Stomach (tissue), 9 donors: ENCODE data around the gene NOL8. TPM values are rescaled to one million over a fixed set of nuclear protein-coding genes. Genes with fewer than 3 reads are reported as not detected.

ENCODE experiments used
- DNase-seq, 2 donors: peaks; one replicate each; pipeline versions ENCODE4 v3.0.0 to v3.0.0-alpha.2; 2013 to 2019
- H3K27ac ChIP-seq, 5 donors: fragments of 200-600 bp in 4 of 5; sonication (generic) in 4 of 5; one replicate each; pipeline ENCODE4 v1.5.1; 2013 to 2019; ENCODE audit warnings: mild to moderate bottlenecking in 1 of 5, moderate library complexity in 1 of 5
- H3K27me3 ChIP-seq, 3 donors: fragments of 200-600 bp; sonication (generic); one replicate each; pipeline ENCODE4 v1.5.1; 2017 to 2019; ENCODE audit warnings: mixed run types in 1 of 3
- H3K36me3 ChIP-seq, 4 donors: fragments of 200-600 bp; sonication (generic); 1 replicate in 3 of 4; 2 replicates in 1 of 4; pipeline ENCODE4 v1.5.1; 2016 to 2019
- H3K4me1 ChIP-seq, 4 donors: fragments of 200-600 bp; sonication (generic); one replicate each; pipeline ENCODE4 v1.5.1; 2016 to 2019
- H3K4me3 ChIP-seq, 4 donors: fragments of 200-600 bp; sonication (generic) in 3 of 4; one replicate each; pipeline ENCODE4 v1.5.1; 2016 to 2019; ENCODE audit warnings: mild to moderate bottlenecking in 1 of 4
- H3K9me3 ChIP-seq, 4 donors: fragments of 200-600 bp; sonication (generic); one replicate each; pipeline ENCODE4 v1.5.1; 2016 to 2019
- CTCF ChIP-seq, 7 experiments: fragments of 450-650 bp in 4 of 7; fragments of 200-600 bp in 3 of 7; sonication (generic) in 3 of 7; IDR thresholded peaks; one replicate each; pipeline ENCODE4 v1.5.1; 2016 to 2019; ENCODE audit warnings: antibody characterized with exemption in 7 of 7, control low read depth in 2 of 7, mild to moderate bottlenecking in 1 of 7
- EP300 ChIP-seq: sonication (generic); formaldehyde crosslinking; IDR thresholded peaks from one replicate; pipeline ENCODE4 v1.6.1; 2017; ENCODE audit warnings: antibody characterized with exemption
- POLR2A ChIP-seq, 4 donors: fragments of 450-650 bp; IDR thresholded peaks; one replicate each; pipeline ENCODE4 v1.6.1; 2016; ENCODE audit warnings: antibody characterized with exemption in 4 of 4, control low read depth in 2 of 4, mild to moderate bottlenecking in 1 of 4, moderate library complexity in 1 of 4
- POLR2AphosphoS5 ChIP-seq, 3 donors: sonication (generic); formaldehyde crosslinking; IDR thresholded peaks; one replicate each; pipeline ENCODE4 v1.6.1; 2016; ENCODE audit warnings: antibody characterized with exemption in 3 of 3
- WGBS, 5 donors: extraction: QIAGEN DNeasy Blood & Tissue Kit in 3 of 5; methylation state at CpG; one replicate each; pipeline versions ENCODE4 v1.1.5 to v1.1.7; 2013 to 2018; 5-methylcytosine and 5-hydroxymethylcytosine counted together
- intact Hi-C: fragments of 100-400 bp; cut with DNase I; formaldehyde crosslinking; loops from one replicate; pipeline ENCODE4 v1.15.1; 2023; ENCODE audit warnings: low total_unique reads
- polyA plus RNA-seq, 3 donors: library from polyadenylated mRNA; stranded (reverse); fragments of 200-250 nt; gene quantifications; one replicate each; pipeline ENCODE4 v1.2.3, GENCODE V29; 2013
- total RNA-seq, 5 donors: library from RNA; depleted of rRNA; stranded (reverse); fragments of >200 nt; gene quantifications; one replicate each; pipeline versions ENCODE4 v1.1.0 to v1.2.3, GENCODE V29; 2014 to 2016
- donor health status: healthy with polysubstance abuse.
- donor health status: Bipolar disorder and iron deficiency.
- donor health status: healthy.

Gene NOL8
- total and polyA plus RNA-seq, 8 donors = 11.9 to 75.4 (median 22.3) TPM

- no peak for TF ChIP-seq POLR2A (IDR thresholded peaks at IDR 0.05)
- TF ChIP-seq EP300 = no peak
- no peak for TF ChIP-seq CTCF (IDR thresholded peaks at IDR 0.05)
- no peak for TF ChIP-seq POLR2AphosphoS5 (IDR thresholded peaks at IDR 0.05)
- no peak for DNase-seq
These were observed 47.0 kb downstream of the NOL8 start for GRCh38 chr9:92278110-92278509.

GRCh38 chr9:92276331-92277032 is 48.7 kb downstream of the NOL8 start:
- no peak for TF ChIP-seq CTCF (IDR thresholded peaks at IDR 0.05)
- no peak for TF ChIP-seq POLR2A (IDR thresholded peaks at IDR 0.05)
- no peak for TF ChIP-seq POLR2AphosphoS5 (IDR thresholded peaks at IDR 0.05)
- TF ChIP-seq EP300 = no peak
- DNase-seq = no peak
- Histone ChIP-seq H3K4me1 (no peaks in the 10 kb centered on the region), H3K9me3 (no peaks in the 10 kb centered on the region), H3K36me3 (peaks cover 51 to 100% (median 100%) of the 10 kb centered on the region in 4 donors), H3K27me3 (no peaks in the 10 kb centered on the region), H3K27ac (no peak overlapping the region), H3K4me3 (no peak overlapping the region)
- WGBS, 5 donors = 66 to 73% (median 70%) methylated on average over 11 of the region's 11 CpGs
- intact Hi-C loops = no loop called here

More at GRCh38 chr9:92278110-92278509, 47.0 kb downstream of the NOL8 start:
- Histone ChIP-seq H3K27me3 (no peaks in the 10 kb centered on the region), H3K4me3 (no peak overlapping the region), H3K4me1 (no peaks in the 10 kb centered on the region), H3K36me3 (peaks cover 47 to 100% (median 100%) of the 10 kb centered on the region in 4 donors), H3K27ac (no peak overlapping the region), H3K9me3 (no peaks in the 10 kb centered on the region)
- intact Hi-C loops = no loop called here
- 81 to 89% (median 88%) methylated on average over 2 of the region's 2 CpGs for WGBS, 5 donors

GRCh38 chr9:92275541-92275940 is 49.6 kb downstream of the NOL8 start:
- H3K36me3 ChIP-seq = peaks cover 60 to 100% (median 100%) of the 10 kb centered on the region in 4 donors
- H3K4me3 ChIP-seq = no peak overlapping the region

GRCh38 chr9:92270511-92270910 is 54.6 kb downstream of the NOL8 start:
- intact Hi-C loops = no loop called here
- Histone ChIP-seq H3K27ac (no peak overlapping the region), H3K36me3 (peaks cover 76 to 100% (median 100%) of the 10 kb centered on the region in 4 donors), H3K9me3 (no peaks in the 10 kb centered on the region), H3K4me3 (no peak overlapping the region), H3K4me1 (no peaks in the 10 kb centered on the region), H3K27me3 (no peaks in the 10 kb centered on the region)
- TF ChIP-seq POLR2A (IDR thresholded peaks at IDR 0.05) (no peak), POLR2AphosphoS5 (IDR thresholded peaks at IDR 0.05) (no peak), CTCF (IDR thresholded peaks at IDR 0.05) (no peak), EP300 (no peak)
- 93 to 98% (median 95%) methylated on average over 5 of the region's 5 CpGs for WGBS, 5 donors
- no peak for DNase-seq

More at GRCh38 chr9:92275541-92275940, 49.6 kb downstream of the NOL8 start:
- WGBS, 5 donors = 89 to 94% (median 91%) methylated on average over 6 of the region's 6 CpGs
- intact Hi-C loops = no loop called here
- no peak overlapping the region for H3K27ac ChIP-seq
- TF ChIP-seq POLR2AphosphoS5 (IDR thresholded peaks at IDR 0.05) (no peak), CTCF (IDR thresholded peaks at IDR 0.05) (no peak), POLR2A (IDR thresholded peaks at IDR 0.05) (no peak)
- H3K4me1 ChIP-seq = no peaks in the 10 kb centered on the region
- no peaks in the 10 kb centered on the region for H3K27me3 ChIP-seq
- DNase-seq = no peak
- no peaks in the 10 kb centered on the region for H3K9me3 ChIP-seq
